HG02571 (cell line): ENCODE measurements around the gene KNCN.

Experiments
- ATAC-seq: cut with Tn5 transposase; IDR thresholded peaks from one replicate; pipeline ENCODE4 v1.9.1; 2021; ENCODE audit warnings: mild to moderate bottlenecking, moderate library complexity; ENCODE audit not compliant: unreplicated experiment

Gene KNCN

GRCh38 chr1:46551597-46552095 lies at the start of gene KNCN:
Gene KNCN, minus strand, starts transcription at chr1:46551647. Its CDS starts 432 bp downstream, at chr1:46551215.
- no peak for ATAC-seq

- ATAC-seq: no peak
Observed at GRCh38 chr1:46599059-46599970, 47.9 kb upstream of the KNCN start.

GRCh38 chr1:46596846-46597245 lies 45.4 kb upstream of the KNCN start:
- no peak for ATAC-seq

- ATAC-seq: no peak
Observed at GRCh38 chr1:46596036-46596435, 44.6 kb upstream of the KNCN start.

- ATAC-seq: no peak
Observed at GRCh38 chr1:46595127-46595526, 43.7 kb upstream of the KNCN start.

- ATAC-seq: no peak
Observed at GRCh38 chr1:46594063-46594462, 42.6 kb upstream of the KNCN start.

- ATAC-seq: no peak
Observed at GRCh38 chr1:46592823-46593222, 41.4 kb upstream of the KNCN start.

- ATAC-seq: no peak
Observed at GRCh38 chr1:46589529-46589928, 38.1 kb upstream of the KNCN start.

- no peak for ATAC-seq
Observed at GRCh38 chr1:46587069-46587468, 35.6 kb upstream of the KNCN start.

- no peak for ATAC-seq
Observed at GRCh38 chr1:46585312-46585938, 34.0 kb upstream of the KNCN start.

- ATAC-seq: no peak
Observed at GRCh38 chr1:46583494-46583893, 32.0 kb upstream of the KNCN start.

- no peak for ATAC-seq
Observed at GRCh38 chr1:46582972-46583371, 31.5 kb upstream of the KNCN start.

- no peak for ATAC-seq
Observed at GRCh38 chr1:46581681-46582455, 30.4 kb upstream of the KNCN start.

GRCh38 chr1:46580140-46580903 lies 28.9 kb upstream of the KNCN start:
- ATAC-seq: no peak

- ATAC-seq: no peak
Observed at GRCh38 chr1:46577671-46578070, 26.2 kb upstream of the KNCN start.

GRCh38 chr1:46576596-46576995 lies 25.1 kb upstream of the KNCN start:
- no peak for ATAC-seq

GRCh38 chr1:46575778-46576177 lies 24.3 kb upstream of the KNCN start:
- ATAC-seq: no peak

- no peak for ATAC-seq
Observed at GRCh38 chr1:46575300-46575699, 23.9 kb upstream of the KNCN start.

GRCh38 chr1:46571691-46572225 lies 20.3 kb upstream of the KNCN start:
- ATAC-seq: no peak
